ENCODE measurements around the gene CNBP. TPM values are rescaled to one million over a fixed set of nuclear protein-coding genes. Genes with fewer than 3 reads are reported as not detected.

The CNBP gene
- total RNA-seq, 1 donor from 2014 or later, result 203 TPM

DNA sequence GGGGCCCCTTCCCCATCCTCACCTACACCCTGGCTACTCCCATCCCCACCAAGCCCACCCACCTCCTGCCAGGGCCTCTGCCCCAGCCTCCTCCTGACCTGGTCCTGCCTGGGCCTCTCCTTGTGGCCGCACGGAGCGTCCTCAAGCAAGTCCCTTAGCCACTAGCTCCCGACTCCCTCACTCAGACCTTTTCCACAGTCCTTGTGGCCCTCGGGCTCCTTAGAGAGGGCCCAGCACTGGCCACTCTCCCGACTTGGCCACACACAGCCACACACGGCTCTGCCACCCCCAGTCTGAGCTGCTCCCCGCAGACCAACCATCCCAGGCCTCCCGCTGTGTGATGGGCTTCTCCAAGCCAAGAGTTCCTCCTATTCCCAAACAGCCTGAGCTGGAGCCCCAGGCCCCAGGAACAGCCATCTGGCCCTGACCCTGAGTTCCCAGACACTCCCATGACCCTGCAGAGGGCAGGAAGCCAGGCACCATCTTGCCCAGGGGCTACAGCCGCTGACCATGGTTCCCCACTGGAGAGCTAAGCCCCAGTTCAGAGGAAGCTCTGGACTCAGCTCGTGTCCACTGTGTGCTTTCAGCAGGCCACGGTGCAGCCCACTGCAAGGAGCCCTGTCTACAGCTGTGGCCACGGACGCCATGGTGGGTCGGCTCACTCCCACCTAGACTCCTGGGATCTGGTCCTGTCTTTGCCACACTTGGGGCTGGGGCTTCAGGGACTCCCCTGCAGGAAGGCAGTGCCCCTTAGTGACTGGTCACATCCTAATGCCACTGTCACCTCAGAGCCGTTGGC is 55.1 kb downstream of the CNBP start:
- Mint-ChIP-seq H3K4me3 (ENCODE audit: unreplicated experiment) (no peak overlapping the region), H3K27me3 (ENCODE audit: unreplicated experiment) (no peaks in the 10 kb centered on the region), H3K4me1 (ENCODE audit: unreplicated experiment) (peaks cover 9% of the 10 kb centered on the region), H3K9me3 (ENCODE audit: unreplicated experiment) (no peaks in the 10 kb centered on the region), H3K27ac (ENCODE audit: unreplicated experiment) (no peak overlapping the region), H3K36me3 (ENCODE audit: unreplicated experiment) (peaks cover 33% of the 10 kb centered on the region)
- TF ChIP-seq, protein P1, sequence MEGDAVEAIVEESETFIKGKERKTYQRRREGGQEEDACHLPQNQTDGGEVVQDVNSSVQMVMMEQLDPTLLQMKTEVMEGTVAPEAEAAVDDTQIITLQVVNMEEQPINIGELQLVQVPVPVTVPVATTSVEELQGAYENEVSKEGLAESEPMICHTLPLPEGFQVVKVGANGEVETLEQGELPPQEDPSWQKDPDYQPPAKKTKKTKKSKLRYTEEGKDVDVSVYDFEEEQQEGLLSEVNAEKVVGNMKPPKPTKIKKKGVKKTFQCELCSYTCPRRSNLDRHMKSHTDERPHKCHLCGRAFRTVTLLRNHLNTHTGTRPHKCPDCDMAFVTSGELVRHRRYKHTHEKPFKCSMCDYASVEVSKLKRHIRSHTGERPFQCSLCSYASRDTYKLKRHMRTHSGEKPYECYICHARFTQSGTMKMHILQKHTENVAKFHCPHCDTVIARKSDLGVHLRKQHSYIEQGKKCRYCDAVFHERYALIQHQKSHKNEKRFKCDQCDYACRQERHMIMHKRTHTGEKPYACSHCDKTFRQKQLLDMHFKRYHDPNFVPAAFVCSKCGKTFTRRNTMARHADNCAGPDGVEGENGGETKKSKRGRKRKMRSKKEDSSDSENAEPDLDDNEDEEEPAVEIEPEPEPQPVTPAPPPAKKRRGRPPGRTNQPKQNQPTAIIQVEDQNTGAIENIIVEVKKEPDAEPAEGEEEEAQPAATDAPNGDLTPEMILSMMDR (IDR thresholded peaks at IDR 0.05), result no peak
- no peak for DNase-seq (ENCODE audit: extremely low spot score, unreplicated experiment)

- Mint-ChIP-seq H3K36me3 (ENCODE audit: unreplicated experiment) (peaks cover 22% of the 10 kb centered on the region), H3K4me3 (ENCODE audit: unreplicated experiment) (no peak overlapping the region), H3K27ac (ENCODE audit: unreplicated experiment) (peak overlapping the region; percentile 37), H3K27me3 (ENCODE audit: unreplicated experiment) (no peaks in the 10 kb centered on the region), H3K4me1 (ENCODE audit: unreplicated experiment) (peaks cover 9% of the 10 kb centered on the region), H3K9me3 (ENCODE audit: unreplicated experiment) (no peaks in the 10 kb centered on the region)
- TF ChIP-seq, protein P1 (IDR thresholded peaks at IDR 0.05), result no peak
- no peak for DNase-seq (ENCODE audit: extremely low spot score, unreplicated experiment)
Measured at GRCh38 chr3:129126726-129127280, 56.9 kb downstream of the CNBP start.

DNA sequence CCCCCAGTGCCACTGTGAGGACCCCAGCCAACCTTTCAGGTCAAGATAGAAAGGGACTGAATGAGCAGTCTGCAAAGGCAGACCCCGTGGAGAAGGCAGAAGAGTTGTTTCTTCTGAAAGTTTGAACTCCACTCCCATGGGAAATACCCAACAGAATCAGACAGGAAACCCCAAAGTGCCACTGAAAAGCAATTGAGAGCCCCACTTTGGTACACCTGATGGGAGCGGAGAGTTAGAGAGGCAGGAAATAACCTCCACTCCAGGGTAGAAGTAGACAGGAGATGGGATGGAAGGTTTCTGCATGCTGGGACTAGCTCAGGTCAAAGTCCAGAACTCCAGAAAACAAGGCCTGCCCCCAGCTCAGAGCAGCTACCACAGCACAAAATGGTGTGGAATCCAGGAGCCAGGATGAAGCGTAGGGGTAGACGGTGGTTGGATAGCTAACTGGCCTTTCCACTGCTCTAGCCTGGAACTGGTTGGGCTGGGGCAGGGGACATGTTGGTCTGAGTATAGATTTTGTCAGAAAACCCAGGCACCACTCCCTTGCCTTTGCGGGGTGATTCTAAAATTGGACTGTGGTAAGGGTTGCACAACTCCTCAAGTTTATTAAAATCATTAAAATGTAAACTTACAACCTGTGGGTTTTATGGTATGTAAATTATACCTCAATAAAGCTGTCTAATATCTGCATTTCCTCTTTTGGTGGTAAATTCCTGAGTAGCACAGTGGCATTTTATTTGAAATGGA is 60.2 kb downstream of the CNBP start:
- no peaks in the 10 kb centered on the region for H3K27me3 Mint-ChIP-seq (ENCODE audit: unreplicated experiment)
- no peaks in the 10 kb centered on the region for H3K9me3 Mint-ChIP-seq (ENCODE audit: unreplicated experiment)
- peaks cover 28% of the 10 kb centered on the region for H3K4me1 Mint-ChIP-seq (ENCODE audit: unreplicated experiment)
- no peak overlapping the region for H3K27ac Mint-ChIP-seq (ENCODE audit: unreplicated experiment)
- no peak for DNase-seq (ENCODE audit: extremely low spot score, unreplicated experiment)
- H3K4me3 Mint-ChIP-seq (ENCODE audit: unreplicated experiment), result no peak overlapping the region
- H3K36me3 Mint-ChIP-seq (ENCODE audit: unreplicated experiment), result peaks cover 4% of the 10 kb centered on the region
- TF ChIP-seq, protein P1 (IDR thresholded peaks at IDR 0.05), result no peak

DNA sequence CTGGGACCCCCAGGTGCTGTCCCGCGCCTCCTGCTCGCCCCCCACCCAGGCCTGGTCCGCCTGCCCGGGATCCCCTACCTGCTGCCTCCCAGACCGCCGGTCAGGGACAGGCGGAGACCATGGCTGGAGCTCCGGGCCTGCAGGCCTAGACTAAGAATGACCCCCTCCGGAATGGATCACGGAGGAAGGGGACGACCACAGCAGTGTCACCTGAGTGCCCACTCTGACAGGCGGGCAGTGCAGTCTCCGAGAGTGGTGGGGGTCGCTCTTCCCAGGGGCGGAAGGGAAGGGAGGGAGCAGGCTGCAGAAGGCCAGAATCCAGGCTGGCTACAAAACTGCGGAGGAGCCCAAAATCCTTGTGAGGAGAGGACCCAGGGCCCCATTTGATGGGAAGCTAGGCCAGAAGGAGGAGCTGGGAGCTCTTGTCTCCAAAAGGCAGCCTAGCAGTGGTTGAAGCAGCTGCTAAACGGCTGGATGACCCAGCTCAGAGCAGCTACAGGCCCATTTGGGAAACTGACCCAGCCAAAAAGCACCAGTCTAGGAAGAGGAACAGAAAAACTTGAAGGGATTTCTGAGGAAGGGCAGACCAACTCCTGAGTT is 61.2 kb downstream of the CNBP start:
- H3K27me3 Mint-ChIP-seq (ENCODE audit: unreplicated experiment), result no peaks in the 10 kb centered on the region
- peaks cover 31% of the 10 kb centered on the region for H3K4me1 Mint-ChIP-seq (ENCODE audit: unreplicated experiment)
- no peak for DNase-seq (ENCODE audit: extremely low spot score, unreplicated experiment)
- peak overlapping the region; percentile 62 for H3K27ac Mint-ChIP-seq (ENCODE audit: unreplicated experiment)
- H3K36me3 Mint-ChIP-seq (ENCODE audit: unreplicated experiment), result peaks cover 5% of the 10 kb centered on the region
- peak overlapping the region; percentile 68 for H3K4me3 Mint-ChIP-seq (ENCODE audit: unreplicated experiment)
- no peaks in the 10 kb centered on the region for H3K9me3 Mint-ChIP-seq (ENCODE audit: unreplicated experiment)
- TF ChIP-seq, protein P1 (IDR thresholded peaks at IDR 0.05), result no peak
